ENCODE measurements around the gene FUT3. TPM values are rescaled to one million over a fixed set of nuclear protein-coding genes. Genes with fewer than 3 reads are reported as not detected.
"Not testable (repeated sequence)": the region's sequence is repeated elsewhere in the genome, so short reads cannot be mapped to it uniquely, and the experiment has no call there.

Gene FUT3
- total RNA-seq, 2 donors from 2014 or later = 1.3 TPM; not detected in 1

- H3K4me1 ChIP-seq (ENCODE audit: control insufficient read depth, insufficient read depth, low read length) = no peaks in the 10 kb centered on the region
- no peak overlapping the region for H3K4me3 ChIP-seq (ENCODE audit: low read length)
- no peak overlapping the region for H3K9ac ChIP-seq (ENCODE audit: extremely low read depth, low read length, poor library complexity, severe bottlenecking)
- Mint-ChIP-seq H3K27me3 (ENCODE audit: insufficient read depth) (peaks cover 9% of the 10 kb centered on the region), H3K4me3 (no peak overlapping the region), H3K27ac (no peak overlapping the region), H3K9me3 (peaks cover 8% of the 10 kb centered on the region), H3K4me1 (peaks cover 9% of the 10 kb centered on the region), H3K36me3 (ENCODE audit: low read depth) (no peaks in the 10 kb centered on the region)
- no peak for DNase-seq
- no peaks in the 10 kb centered on the region for H3K9me3 ChIP-seq (ENCODE audit: control insufficient read depth, low read length)
- 87 to 90% methylated on average over 3 to 5 of the region's 5 CpGs for WGBS, 2 experiments (ENCODE audit: insufficient coverage in 1 of 2, insufficient read length in 1 of 2)
- H3K36me3 ChIP-seq (ENCODE audit: control insufficient read depth, insufficient read depth, low read length) = no peaks in the 10 kb centered on the region
- no peak for TF ChIP-seq CTCF (conservative IDR thresholded peaks at IDR 0.05)
- H3K27me3 ChIP-seq (ENCODE audit: control insufficient read depth, insufficient read depth, low read length, poor library complexity, severe bottlenecking) = no peaks in the 10 kb centered on the region
- no peak overlapping the region for H3K27ac ChIP-seq (ENCODE audit: low read depth, low read length)
Measured at GRCh38 chr19:5850743-5851293, 431 bp downstream of the FUT3 start.

- WGBS, 2 experiments (ENCODE audit: insufficient coverage in 1 of 2, insufficient read length in 1 of 2) = 95 to 96% methylated on average over 4 to 6 of the region's 6 CpGs
- H3K9me3 Mint-ChIP-seq = peaks cover 8% of the 10 kb centered on the region
Measured at GRCh38 chr19:5850189-5850588, 1.1 kb downstream of the FUT3 start.

GRCh38 chr19:5848621-5849020 is 2.6 kb downstream of the FUT3 start:
- not testable (repeated sequence) for H3K4me3 Mint-ChIP-seq; DNase-seq; H3K4me3 ChIP-seq (ENCODE audit: low read length); H3K4me1 ChIP-seq (ENCODE audit: control insufficient read depth, insufficient read depth, low read length); H3K36me3 ChIP-seq (ENCODE audit: control insufficient read depth, insufficient read depth, low read length); H3K9ac ChIP-seq (ENCODE audit: extremely low read depth, low read length, poor library complexity, severe bottlenecking); H3K27ac Mint-ChIP-seq; H3K27me3 ChIP-seq (ENCODE audit: control insufficient read depth, insufficient read depth, low read length, poor library complexity, severe bottlenecking); H3K4me1 Mint-ChIP-seq; H3K9me3 ChIP-seq (ENCODE audit: control insufficient read depth, low read length); H3K9me3 Mint-ChIP-seq; H3K27ac ChIP-seq (ENCODE audit: low read depth, low read length); H3K36me3 Mint-ChIP-seq (ENCODE audit: low read depth)
- WGBS, 2 experiments (ENCODE audit: insufficient coverage in 1 of 2, insufficient read length in 1 of 2) = 90 to 93% methylated on average over 4 to 5 of the region's 5 CpGs
- peaks cover 12% of the 10 kb centered on the region for H3K27me3 Mint-ChIP-seq (ENCODE audit: insufficient read depth)

More at GRCh38 chr19:5850189-5850588, 1.1 kb downstream of the FUT3 start:
- Histone ChIP-seq H3K4me3 (ENCODE audit: low read length) (no peak overlapping the region), H3K27ac (ENCODE audit: low read depth, low read length) (no peak overlapping the region), H3K36me3 (ENCODE audit: control insufficient read depth, insufficient read depth, low read length) (no peaks in the 10 kb centered on the region), H3K9me3 (ENCODE audit: control insufficient read depth, low read length) (no peaks in the 10 kb centered on the region), H3K4me1 (ENCODE audit: control insufficient read depth, insufficient read depth, low read length) (no peaks in the 10 kb centered on the region), H3K9ac (ENCODE audit: extremely low read depth, low read length, poor library complexity, severe bottlenecking) (no peak overlapping the region), H3K27me3 (ENCODE audit: control insufficient read depth, insufficient read depth, low read length, poor library complexity, severe bottlenecking) (no peaks in the 10 kb centered on the region)
- peaks cover 9% of the 10 kb centered on the region for H3K27me3 Mint-ChIP-seq (ENCODE audit: insufficient read depth)
- no peak overlapping the region for H3K4me3 Mint-ChIP-seq
- no peak overlapping the region for H3K27ac Mint-ChIP-seq
- peaks cover 9% of the 10 kb centered on the region for H3K4me1 Mint-ChIP-seq
- DNase-seq = no peak
- no peaks in the 10 kb centered on the region for H3K36me3 Mint-ChIP-seq (ENCODE audit: low read depth)
- no peak for TF ChIP-seq CTCF (conservative IDR thresholded peaks at IDR 0.05)

- 90 to 94% methylated on average over 8 to 10 of the region's 10 CpGs for WGBS, 2 experiments (ENCODE audit: insufficient coverage in 1 of 2, insufficient read length in 1 of 2)
- H3K27ac ChIP-seq (ENCODE audit: low read depth, low read length); H3K4me3 Mint-ChIP-seq; H3K27ac Mint-ChIP-seq; H3K4me3 ChIP-seq (ENCODE audit: low read length); H3K36me3 ChIP-seq (ENCODE audit: control insufficient read depth, insufficient read depth, low read length); H3K27me3 ChIP-seq (ENCODE audit: control insufficient read depth, insufficient read depth, low read length, poor library complexity, severe bottlenecking); DNase-seq; H3K4me1 ChIP-seq (ENCODE audit: control insufficient read depth, insufficient read depth, low read length); H3K9me3 Mint-ChIP-seq; H3K9me3 ChIP-seq (ENCODE audit: control insufficient read depth, low read length); H3K4me1 Mint-ChIP-seq; H3K9ac ChIP-seq (ENCODE audit: extremely low read depth, low read length, poor library complexity, severe bottlenecking); H3K36me3 Mint-ChIP-seq (ENCODE audit: low read depth): not testable (repeated sequence)
- peaks cover 13% of the 10 kb centered on the region for H3K27me3 Mint-ChIP-seq (ENCODE audit: insufficient read depth)
Measured at GRCh38 chr19:5847846-5848245, 3.4 kb downstream of the FUT3 start.
